NCI-H1105 treated with DMSO at 0.1 percent for 48 hours (cell line): ENCODE data around the gene PDE7B.

Experiments used
- DNase-seq: peaks from one replicate; lab custom pipeline; 2025; lab: John Stamatoyannopoulos, UW

PDE7B gene

DNA sequence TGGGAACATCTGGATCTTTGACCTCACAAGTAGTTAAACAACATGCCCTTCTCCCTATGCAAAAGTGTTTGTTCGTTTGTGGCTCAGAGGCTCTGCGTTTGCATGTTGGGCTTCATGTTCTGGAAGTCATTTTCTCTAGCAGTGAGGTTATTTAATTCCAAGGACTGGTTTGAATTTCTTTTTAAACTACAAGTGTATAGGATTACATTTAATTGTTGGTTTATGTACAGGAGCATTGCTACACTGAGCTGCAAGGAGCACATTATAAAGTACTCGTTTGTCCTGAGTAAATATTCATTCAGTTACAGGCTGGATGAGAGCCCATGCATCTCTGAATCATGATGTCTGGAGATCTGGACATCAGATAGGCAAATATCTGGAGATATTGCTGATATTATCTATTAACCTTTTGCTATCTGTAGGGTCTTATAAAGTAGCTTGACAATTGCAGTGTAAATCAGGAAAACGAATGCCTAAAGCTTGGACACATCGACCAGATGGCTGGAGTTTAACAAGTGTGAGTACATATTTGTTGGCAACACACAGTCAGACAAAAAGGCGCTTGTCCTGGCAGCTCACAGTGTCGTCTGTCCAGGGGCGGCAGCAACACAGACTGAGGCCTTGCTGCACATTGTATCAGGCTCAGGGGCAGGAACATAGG lies 84.6 kb downstream of the PDE7B start:
- DNase-seq, result peak; percentile 29

DNA sequence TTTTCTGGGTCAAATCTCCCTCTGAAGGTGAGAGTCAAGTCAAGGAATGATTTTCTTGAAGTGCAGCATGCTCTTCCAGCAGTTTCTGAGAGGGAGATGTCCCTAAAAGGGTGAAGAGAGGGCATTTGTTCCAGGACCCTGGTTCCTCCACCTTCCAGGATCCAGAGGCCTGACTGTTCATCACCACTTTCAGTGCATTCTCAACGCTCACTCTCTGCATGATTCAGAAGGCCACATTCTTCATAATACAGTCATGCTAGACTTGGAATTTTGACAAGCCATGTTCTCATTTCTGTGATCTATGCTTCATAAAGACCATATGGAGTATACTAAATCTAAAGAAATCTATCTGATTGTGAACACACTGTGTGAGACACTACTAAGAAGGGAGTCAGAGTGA lies 85.1 kb downstream of the PDE7B start:
- no peak for DNase-seq

DNA sequence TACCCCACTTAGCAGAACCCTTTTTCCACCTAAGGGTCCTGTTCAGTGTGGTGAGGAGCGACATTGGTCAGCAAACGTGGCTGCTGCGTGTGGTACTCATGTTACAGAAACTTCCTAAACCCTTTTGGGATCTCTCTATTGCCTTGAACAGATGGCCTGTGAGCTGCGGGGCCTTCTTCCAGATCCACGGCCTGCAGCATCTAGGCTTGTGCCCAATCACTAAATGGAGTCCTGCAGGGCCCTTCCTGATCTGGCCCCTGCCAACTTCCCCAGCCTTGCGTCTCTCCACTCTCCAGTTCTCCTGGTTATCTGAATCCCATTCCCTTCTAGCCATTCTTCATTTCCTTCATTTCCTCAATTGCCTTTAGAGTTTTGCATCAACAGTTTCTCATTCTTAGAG lies 85.6 kb downstream of the PDE7B start:
- no peak for DNase-seq

DNA sequence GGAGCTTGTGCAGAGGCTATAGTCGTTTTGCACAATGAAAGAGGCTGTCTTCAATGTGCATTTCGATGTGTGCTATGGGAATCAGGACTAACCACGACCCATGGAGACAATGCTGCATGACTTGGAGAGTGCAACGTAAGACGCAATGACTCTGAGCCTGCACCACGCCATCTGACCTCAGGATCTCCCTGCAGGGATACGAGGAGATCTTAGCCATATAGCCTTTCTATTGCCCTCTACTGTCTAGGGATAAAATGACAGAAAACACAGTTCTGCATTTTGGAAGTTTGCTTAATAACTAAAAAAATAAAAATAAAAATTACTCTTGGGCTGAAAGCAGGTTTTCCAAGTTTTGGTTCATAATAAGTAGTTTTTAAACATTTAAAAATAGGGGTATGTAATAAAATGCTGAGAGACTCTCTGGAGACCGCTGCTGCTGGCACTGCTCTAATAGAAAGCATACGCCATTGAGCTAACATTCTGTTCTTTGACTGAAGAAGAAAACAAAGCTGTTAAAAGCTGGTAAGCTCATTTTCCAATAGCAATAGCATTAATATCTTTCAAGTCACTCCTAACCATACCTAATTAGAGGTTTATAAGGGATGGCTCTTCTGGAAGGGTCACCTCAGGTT lies 87.2 kb downstream of the PDE7B start:
- no peak for DNase-seq

DNA sequence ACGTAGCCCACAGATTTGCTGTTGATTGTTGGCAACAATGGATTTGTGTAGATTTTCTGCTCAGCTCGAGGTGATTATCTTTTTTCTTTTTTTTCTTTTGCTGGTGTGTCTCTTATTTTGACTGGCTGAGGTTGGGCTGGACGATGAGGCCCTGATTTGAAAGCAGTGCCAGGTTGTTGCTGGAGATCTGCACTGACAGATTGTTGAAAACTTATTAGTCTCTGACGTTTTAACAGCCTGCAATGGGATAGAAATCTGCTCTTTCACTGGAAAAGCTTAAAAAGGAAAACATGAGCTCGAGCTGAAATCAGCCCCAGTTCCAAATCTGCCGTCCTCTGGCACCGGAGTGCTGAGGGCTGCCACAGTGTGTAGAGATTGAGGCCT lies 87.7 kb downstream of the PDE7B start:
- no peak for DNase-seq

DNA sequence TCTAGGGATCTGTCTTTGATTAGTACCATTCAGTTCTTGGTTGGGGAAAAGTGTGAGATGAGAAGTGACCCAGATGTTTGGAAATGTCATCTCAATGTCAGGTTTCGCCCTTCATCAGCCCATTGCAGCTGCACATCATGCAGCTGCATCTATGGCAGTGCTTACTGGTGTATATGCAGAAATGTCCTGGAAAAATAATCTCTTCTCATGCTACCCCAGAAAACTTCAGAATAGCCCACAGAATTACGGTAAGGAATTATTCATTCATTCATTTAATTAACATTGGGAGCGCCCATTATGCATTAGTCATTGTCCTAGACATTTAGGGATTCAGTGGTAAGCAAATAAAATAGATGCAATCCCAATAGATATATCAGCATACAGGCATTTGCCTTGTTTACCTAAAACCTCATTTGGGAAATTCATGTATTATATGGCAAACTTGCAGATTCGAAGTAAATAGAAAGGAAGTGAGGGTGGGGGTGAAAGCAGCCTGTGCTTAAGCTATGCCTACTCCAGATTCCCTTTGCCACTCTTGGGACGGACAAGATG lies 89.2 kb downstream of the PDE7B start:
- DNase-seq, result no peak

DNA sequence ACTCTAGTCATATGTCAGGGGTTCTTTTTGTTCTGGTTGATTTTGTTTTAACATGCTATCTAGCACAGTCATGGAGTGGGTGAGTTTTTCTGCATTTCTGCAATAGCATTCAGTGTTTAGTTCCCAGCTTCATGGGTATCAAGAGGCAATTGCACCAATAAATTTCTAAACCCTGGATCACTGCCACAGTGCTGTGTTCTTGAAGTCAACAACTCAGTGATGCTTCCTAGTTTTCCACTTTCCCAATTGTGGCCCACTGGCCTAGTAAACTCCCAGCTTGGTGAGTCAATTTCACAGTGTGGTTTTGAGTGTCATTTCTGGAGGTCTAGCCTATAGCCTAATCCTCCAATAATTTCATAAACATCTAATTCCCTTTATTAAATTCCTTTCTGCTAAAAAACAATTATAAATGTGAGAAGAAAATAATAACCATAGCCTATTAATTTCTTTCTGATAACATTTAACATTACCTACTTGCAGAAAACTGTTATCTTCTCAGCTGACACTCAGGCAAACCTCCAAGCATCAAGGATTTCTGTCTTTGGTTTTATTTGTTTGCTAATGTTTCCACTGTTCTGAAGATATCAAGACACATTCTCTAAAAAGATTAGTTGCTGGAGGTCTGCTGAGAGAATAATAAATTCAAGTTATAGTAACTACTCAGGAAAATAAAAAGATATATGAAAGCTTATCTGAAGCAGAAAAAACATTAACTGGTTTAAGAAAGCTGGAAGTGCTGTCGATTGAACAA lies 89.9 kb downstream of the PDE7B start:
- no peak for DNase-seq

DNA sequence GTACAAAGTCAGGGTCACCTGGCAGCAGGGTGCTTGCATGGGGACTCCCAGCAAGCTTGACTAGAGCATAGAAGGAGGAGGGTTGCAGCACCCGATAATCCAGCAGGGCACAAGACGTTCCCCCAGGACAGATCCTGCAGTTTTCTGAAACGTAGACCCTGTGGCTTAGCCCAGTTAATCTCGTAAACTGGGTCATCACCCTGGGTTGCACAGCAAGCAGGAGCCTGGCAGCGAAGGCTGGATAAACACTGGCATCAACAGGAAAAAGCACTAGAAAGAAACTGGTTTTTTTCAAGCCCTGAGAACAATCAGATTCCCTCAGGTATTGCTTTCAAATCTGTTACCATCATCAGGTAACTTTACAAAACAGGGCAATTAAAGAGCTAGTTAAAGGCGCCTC lies 92.6 kb downstream of the PDE7B start:
- DNase-seq, result no peak

DNA sequence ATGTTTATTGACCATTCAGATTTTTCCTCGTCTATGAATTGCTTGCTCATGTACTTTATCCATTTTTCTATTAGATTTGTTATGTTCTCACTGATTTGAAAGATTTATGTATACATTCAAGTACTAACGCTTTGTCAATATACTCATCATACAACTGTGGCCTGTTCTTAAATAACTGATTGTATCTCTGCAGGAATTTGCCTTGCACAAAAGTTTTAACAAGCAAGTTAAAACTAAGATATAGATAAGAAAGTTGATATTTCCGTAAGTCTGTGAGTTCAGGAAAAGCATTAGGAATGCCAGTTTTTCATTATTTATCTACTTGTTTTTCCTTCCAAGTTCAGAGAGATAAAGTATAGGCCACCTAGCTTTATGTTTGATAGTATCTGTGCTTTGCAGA lies 95.2 kb downstream of the PDE7B start:
- no peak for DNase-seq

DNA sequence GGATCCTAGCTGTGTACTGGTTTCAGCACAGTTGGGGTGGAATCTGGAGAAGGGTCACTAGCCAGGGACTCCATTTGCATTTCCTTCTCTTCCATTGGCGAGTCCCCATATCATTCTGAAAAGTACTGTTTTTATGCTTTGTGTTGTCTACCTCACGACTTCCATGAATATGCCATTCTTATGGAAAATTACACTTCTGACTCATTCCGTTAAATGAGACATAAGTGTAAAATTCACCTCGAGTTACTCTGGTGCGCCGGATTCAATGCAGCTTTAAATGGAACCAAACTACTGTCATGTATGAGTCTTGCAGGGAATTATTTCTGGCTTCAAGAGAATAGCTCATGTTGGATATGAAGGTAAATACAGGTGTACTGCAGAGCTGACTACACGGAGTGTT lies 99.2 kb downstream of the PDE7B start:
- DNase-seq, result no peak

DNA sequence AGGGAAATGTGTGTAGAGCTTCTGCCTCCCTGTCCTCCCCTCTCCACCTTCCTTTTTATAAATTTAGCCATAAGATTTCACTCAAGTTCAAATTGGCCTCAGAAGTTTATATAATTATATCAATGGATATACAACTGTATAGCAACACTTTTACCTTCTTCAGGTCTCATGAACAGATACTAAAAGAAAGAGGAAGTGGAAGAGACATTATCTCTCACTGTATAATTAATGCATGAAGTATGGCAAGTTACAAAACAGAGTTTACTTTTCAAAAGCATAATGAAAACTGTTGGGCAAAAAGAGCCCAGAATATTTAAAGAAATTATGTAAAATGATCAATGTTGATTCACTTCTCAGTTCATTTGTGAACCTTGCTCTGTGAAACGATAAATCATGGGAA lies 99.7 kb downstream of the PDE7B start:
- no peak for DNase-seq

DNA sequence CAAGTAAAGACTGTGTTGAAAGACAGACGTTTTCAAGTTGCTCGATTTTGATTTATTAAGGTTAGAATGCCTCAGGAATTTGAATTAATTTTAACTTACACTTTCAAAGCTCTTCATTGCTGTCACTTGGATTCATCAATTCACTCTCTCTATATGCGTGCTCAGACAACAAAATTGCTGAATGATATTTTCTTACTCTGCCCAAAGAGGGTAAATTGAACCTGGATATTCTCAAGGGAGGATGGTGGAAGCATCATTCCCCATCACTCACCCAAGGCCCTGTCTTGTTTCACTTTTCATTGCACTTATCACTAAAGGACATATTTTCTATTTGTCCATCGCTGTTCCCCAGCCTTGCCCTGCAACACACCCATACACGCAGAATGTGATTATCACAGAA lies 102.3 kb downstream of the PDE7B start:
- DNase-seq, result no peak

DNA sequence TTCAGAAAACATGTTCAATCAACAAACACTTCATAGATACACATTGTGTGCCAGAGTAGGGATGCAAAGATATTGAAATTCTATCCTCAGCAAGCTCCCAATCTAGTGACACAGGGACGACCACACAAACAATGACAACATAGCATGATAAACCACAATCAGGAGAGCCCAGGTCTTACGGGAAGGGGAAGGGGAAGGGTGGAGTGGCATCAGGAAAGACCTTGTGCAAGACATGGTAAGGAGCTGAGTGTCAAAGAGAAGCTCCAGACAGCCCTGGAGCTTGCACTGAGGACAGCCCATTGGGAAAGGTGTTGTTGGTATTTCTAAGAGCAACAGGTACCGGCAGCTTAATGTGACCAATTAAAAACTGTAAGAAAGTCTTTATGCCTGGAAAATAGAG lies 103.6 kb downstream of the PDE7B start:
- DNase-seq, result no peak

DNA sequence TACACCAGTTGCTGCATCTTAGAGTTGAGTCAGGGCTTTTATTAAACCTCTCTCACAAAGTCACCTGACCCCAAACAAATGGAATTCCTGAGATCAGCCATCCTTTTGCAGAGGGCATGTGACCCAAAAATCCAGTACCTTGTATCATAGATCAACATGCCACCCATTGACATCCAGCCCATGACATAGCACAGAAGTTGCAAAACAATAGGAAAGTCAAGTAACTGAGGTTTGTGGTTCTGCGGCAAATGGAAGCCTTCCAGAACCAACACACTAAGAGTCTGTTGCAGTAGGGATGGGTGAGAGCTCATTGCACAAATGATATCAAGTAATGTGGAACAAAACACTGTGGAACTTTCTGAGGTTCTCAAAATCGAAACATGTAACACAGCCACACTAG lies 111.2 kb downstream of the PDE7B start:
- DNase-seq, result no peak

DNA sequence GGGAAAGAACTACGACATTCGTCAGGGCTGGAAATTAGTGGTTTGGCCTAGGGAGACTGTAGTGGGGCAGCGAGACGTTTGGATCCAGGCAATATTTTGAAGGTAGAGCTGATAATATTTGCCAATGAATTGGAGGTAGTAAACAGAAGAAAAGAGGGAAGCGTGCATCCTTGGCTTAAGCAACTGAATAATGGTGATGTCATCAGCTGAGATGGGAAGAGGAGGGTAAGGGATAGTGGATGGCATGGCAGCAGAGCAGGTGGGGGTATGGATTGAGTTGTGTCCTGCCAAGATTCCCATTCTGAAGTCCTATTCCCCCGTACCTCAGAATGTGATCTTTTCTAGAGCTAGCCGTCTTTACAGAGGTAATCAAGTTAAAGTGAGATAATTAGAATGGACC lies 119.2 kb downstream of the PDE7B start:
- no peak for DNase-seq

DNA sequence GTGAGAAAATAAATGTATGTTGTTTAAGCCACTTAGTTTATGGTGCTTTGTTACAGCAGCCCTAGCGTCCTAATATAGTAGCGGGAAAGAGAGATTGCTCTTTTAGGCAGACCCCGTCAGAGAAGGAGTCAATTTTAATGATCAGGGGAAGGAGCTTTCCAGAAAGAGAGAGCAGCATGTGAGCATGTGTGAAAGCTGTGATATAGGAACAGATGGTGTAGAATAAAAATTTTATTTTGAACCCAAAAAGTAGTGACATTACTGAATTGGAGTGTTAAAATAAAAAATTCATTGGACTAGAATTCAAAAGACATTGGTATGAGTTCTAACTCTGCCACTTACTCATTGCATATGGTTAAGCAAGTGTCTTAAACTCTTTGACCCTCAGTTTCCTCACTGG lies 119.8 kb downstream of the PDE7B start:
- no peak for DNase-seq

DNA sequence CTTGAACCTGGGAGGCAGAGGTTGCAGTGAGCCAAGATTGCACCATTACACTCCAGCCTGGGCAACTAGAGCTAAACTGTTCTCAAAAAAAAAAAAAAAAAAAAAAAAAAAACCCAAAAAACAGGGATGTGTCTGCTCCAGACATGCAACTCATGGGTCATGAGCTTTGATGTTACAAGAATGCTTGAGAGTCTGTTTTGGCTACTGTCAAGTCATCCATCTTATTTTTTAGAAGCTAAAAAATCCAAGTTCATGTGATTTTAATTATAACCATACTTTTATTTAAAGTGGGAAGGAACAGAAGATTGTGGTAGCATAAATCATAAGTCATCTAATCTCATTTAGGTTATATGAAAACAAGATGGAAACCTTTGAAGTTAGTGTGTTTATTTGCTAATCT lies 120.6 kb downstream of the PDE7B start:
- no peak for DNase-seq

DNA sequence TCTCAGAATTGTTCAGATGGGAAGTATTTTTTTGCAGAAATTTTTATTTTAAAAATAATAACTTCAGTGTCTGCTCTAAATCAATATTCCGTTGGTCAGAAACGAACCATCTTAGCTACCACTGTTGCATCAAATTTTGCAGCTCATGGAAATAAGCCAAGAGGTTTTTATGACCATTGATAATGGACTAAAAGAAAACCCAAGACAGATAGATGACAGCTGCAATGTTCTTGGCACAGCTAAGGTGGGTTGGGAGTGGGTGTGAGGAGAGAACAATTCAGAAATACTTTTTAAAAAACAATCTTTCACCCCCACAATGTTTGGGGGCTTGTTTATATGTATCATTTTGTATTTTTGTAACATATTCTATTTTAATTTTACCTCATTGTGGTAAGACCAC lies 121.1 kb downstream of the PDE7B start:
- DNase-seq, result no peak

DNA sequence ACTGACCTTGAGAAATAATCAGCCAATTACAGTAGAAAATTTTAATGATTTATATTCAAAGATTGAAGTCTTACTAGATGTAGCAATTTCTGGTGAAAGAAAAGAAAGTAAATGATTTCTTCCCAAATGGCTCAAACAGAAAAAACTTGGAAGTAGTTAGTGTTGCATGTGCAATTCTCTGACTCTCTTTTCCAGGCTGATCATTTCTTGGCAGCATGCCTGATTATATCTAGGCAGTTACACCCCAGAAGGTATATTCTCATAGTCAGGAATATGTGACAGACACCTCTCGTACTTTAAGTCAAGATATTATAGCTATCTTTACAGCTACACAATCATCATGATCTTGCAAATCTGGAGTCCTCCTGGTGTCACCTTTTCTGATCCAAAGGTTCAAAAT lies 122.9 kb downstream of the PDE7B start:
- DNase-seq, result peak; percentile 23

DNA sequence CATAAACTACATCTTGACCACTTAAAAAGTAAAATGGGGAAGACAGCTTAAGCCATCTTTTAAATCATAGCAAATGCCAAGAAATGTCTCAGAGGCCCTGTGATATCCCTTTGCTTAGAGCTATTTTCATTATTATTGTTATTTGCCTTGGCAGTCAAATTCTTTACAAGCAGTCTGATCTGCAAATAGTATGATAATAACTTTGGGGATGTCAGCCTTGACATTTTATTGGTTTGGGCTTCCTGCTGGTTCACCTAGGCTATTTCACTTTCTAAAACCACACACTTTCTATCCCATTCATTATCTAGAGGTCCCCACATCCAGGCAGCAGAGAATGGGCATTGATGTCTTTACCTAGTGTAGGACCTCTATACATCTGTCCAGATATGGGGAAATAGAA lies 125.1 kb downstream of the PDE7B start:
- DNase-seq, result no peak

DNA sequence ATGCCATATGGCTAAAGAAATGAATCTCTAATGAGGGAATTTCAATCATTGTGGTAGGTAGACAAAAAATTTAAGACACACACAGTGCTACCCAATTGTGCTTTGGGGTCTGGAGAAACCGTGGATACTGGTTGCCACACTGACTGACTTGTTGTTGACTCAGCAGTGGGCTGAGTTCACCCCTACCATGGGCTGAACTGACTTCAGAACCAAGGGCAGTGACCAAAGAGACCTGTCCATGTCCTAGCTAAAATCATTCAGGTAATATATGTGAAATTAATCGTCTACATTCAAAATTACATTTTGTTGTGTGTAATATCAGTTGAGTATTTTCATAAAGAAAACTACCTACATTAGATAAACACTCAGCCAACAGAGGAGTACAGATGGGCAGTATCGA lies 131.6 kb downstream of the PDE7B start:
- DNase-seq, result no peak

DNA sequence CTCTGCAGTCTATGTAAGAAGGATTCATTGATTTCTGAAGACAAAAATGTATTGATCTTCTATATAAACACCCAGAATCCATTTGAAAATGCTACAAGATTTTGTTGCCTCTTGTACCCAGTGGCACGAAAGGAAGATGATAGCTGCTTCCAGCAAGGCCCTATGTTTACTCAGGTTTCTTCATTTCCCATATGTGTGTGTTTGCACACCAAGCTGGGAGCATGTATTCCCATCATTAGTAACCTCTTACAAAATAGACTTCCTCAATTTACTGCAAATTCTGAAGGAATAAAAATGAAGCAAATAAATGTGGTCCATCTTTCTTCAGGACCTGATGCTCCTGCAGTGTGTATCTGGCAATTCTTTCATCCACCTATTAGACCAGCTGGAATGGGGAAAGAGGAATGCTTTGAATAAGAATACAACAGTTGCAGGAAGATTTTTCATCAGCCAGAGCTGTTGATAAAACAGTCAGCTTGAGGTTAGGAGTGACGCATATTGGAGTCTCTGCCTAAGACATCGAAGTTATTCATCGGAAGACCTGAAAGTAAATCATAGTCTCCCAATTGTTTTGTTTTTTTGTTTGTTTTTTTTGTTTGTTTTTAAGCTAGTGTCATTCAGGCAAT lies 132.3 kb downstream of the PDE7B start:
- no peak for DNase-seq

DNA sequence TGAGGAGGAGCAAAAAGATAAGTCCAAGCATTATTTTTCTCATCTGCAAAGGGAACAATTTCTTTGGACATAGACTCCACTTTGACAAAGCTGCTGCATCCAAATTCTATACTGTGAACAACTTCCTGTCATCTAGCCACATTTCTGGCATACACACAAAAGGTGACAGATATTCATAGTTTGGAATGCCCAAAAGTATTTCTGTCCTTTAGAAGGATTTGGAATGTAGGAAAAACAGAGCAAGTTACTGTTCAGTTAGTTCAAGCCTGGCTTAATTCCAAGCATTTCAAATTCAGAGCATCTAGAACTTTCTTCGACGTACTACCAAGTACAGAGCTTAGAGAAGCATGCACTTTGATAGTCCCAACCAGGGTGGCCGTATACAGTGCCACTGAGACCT lies 134.0 kb downstream of the PDE7B start:
- no peak for DNase-seq
